ENCODE results near the gene TBC1D25.

- TF ChIP-seq CTCF (IDR thresholded peaks at IDR 0.05): no peak
- TF ChIP-seq POLR2A (IDR thresholded peaks at IDR 0.05): no peak
- TF ChIP-seq EP300 (IDR thresholded peaks at IDR 0.05): no peak
These were observed 48.9 kb upstream of the TBC1D25 start for GRCh38 chrX:48490661-48491060.
